GM21576 (cell line): ENCODE measurements around the gene NDUFC1.

Experiments used
- ATAC-seq: cut with Tn5 transposase; IDR thresholded peaks from one replicate; pipeline ENCODE4 v1.9.1; 2021; ENCODE audit warnings: mild to moderate bottlenecking, moderate library complexity; ENCODE audit not compliant: unreplicated experiment

NDUFC1 gene

GRCh38 chr4:139253046-139253445 lies 49.2 kb downstream of the NDUFC1 start:
- no peak for ATAC-seq

GRCh38 chr4:139247700-139248238 lies 54.5 kb downstream of the NDUFC1 start:
- no peak for ATAC-seq

GRCh38 chr4:139247241-139247640 lies 55.0 kb downstream of the NDUFC1 start:
- no peak for ATAC-seq

GRCh38 chr4:139246166-139246565 lies 56.1 kb downstream of the NDUFC1 start:
- no peak for ATAC-seq

GRCh38 chr4:139245590-139245989 lies 56.7 kb downstream of the NDUFC1 start:
- no peak for ATAC-seq

GRCh38 chr4:139243448-139244365 lies 58.6 kb downstream of the NDUFC1 start:
- no peak for ATAC-seq

GRCh38 chr4:139242511-139243051 lies 59.7 kb downstream of the NDUFC1 start:
- ATAC-seq = no peak

- ATAC-seq = no peak
These were observed 60.5 kb downstream of the NDUFC1 start for GRCh38 chr4:139241784-139242151.

- no peak for ATAC-seq
These were observed 61.0 kb downstream of the NDUFC1 start for GRCh38 chr4:139241086-139241783.
